Panc1 (cell line): ENCODE data around the gene SPATC1L. TPM values are rescaled to one million over a fixed set of nuclear protein-coding genes. Genes with fewer than 3 reads are reported as not detected.
A peak's percentile ranks its signal among the peaks of the same experiment; 100 is the strongest.
"Not testable (repeated sequence)": the region's sequence is repeated elsewhere in the genome, so short reads cannot be mapped to it uniquely, and the experiment has no call there.

Source experiments
- ATAC-seq: fragments of 200-7000 bp; cut with Tn5 transposase; 2 replicates; pipeline ENCODE4 v1.9.1; 2020; ENCODE audit warnings: mild to moderate bottlenecking, moderate library complexity
- BruUV-seq: library from RNA; stranded (reverse); fragments of 400-500 nt; replicated peaks from 2 replicates; lab custom pipeline; 2021; lab: Mats Ljungman, UMichigan
- CTCF ChIA-PET: fragments of 300-600 bp; sonication (Branson Sonifier 250); formaldehyde crosslinking; loops from one replicate; lab custom pipeline; 2022; ENCODE audit warnings: antibody characterized with exemption; lab: Charles Lee
- POLR2A ChIA-PET: fragments of 300-600 bp; sonication (Branson Sonifier 250); formaldehyde crosslinking; loops from one replicate; lab custom pipeline; 2022; ENCODE audit warnings: antibody characterized with exemption; lab: Charles Lee
- DNase-seq: peaks from one replicate; pipeline ENCODE4 v3.0.0-alpha.2; 2010; ENCODE audit warnings: low read depth, low spot score
- H3K27ac ChIP-seq: 2 replicates; pipeline ENCODE4 v1.5.1; 2011; ENCODE audit warnings: mild to moderate bottlenecking, low read length, inconsistent platforms
- H3K27me3 ChIP-seq: fragments of 200-500 bp; sonication (Bioruptor generic); 2 replicates; pipeline ENCODE4 v1.6.0; 2014; ENCODE audit warnings: low read length, inconsistent platforms; ENCODE audit not compliant: control insufficient read depth, insufficient read depth
- H3K36me3 ChIP-seq: fragments of 200-500 bp; sonication (Bioruptor generic); 2 replicates; pipeline ENCODE4 v1.5.1; 2014; ENCODE audit warnings: inconsistent platforms, mild to moderate bottlenecking, low read length, moderate library complexity; ENCODE audit not compliant: control insufficient read depth, insufficient read depth
- H3K4me1 ChIP-seq: 2 replicates; pipeline ENCODE4 v1.5.1; 2011; ENCODE audit warnings: inconsistent platforms, mild to moderate bottlenecking, low read length, moderate library complexity; ENCODE audit not compliant: control insufficient read depth, insufficient read depth
- H3K4me3 ChIP-seq, 2 experiments: 2 replicates each; pipeline ENCODE4 v1.5.1; 2011 to 2012; ENCODE audit warnings: low read depth in 2 of 2, low read length in 2 of 2, mild to moderate bottlenecking in 2 of 2, inconsistent platforms in 1 of 2, moderate library complexity in 1 of 2
- H3K9me3 ChIP-seq: fragments of 200-500 bp; sonication (Bioruptor generic); 2 replicates; pipeline ENCODE4 v1.5.1; 2014; ENCODE audit warnings: low read depth, mild to moderate bottlenecking, inconsistent platforms, low read length, moderate library complexity; ENCODE audit not compliant: control insufficient read depth, insufficient read depth
- POLR2AphosphoS5 ChIP-seq: IDR thresholded peaks from 2 replicates; pipeline ENCODE4 v1.6.1; 2012; ENCODE audit warnings: mild to moderate bottlenecking, low read depth, low read length, moderate library complexity
- SIN3A ChIP-seq: IDR thresholded peaks from 2 replicates; pipeline ENCODE4 v1.6.1; 2012; ENCODE audit warnings: low read depth, mild to moderate bottlenecking, low read length, moderate library complexity, borderline replicate concordance; ENCODE audit not compliant: insufficient read depth
- TCF7L2 ChIP-seq: IDR thresholded peaks from 2 replicates; pipeline ENCODE4 v1.6.1; 2011; ENCODE audit warnings: mild to moderate bottlenecking, low read depth, low read length, inconsistent platforms
- in situ Hi-C: cut with HindIII; loops from 2 replicates; pipeline ENCODE4 v1.10.0; 2016; ENCODE audit warnings: low sequenced_read_pairs, low pct_unique_long_range_greater_than_20kb
- intact Hi-C: fragments of 100-400 bp; cut with micrococcal nuclease; formaldehyde crosslinking; loops from one replicate; pipeline ENCODE4 v1.10.0; 2022; ENCODE audit not compliant: unreplicated experiment
- total RNA-seq: library from RNA; stranded (reverse); gene quantifications from one replicate; pipeline ENCODE4 v1.2.1, GENCODE V29; 2021; ENCODE audit not compliant: unreplicated experiment
- TF ChIP-seq, protein P1 (sequence below), 2 experiments: IDR thresholded peaks; 2 replicates each; pipeline ENCODE4 v1.6.1; 2011 to 2012; ENCODE audit warnings: low read depth in 2 of 2, control low read depth in 1 of 2, low read length in 1 of 2, mild to moderate bottlenecking in 1 of 2, moderate library complexity in 1 of 2; ENCODE audit not compliant: insufficient read depth in 1 of 2
- TF ChIP-seq, protein P2 (sequence below): fragments of 450-650 bp; IDR thresholded peaks from 2 replicates; pipeline ENCODE4 v1.5.1; 2017; ENCODE audit warnings: mild to moderate bottlenecking

SPATC1L gene
- total RNA-seq, 1 experiment from 2014 or later = 0.26 TPM

DNA sequence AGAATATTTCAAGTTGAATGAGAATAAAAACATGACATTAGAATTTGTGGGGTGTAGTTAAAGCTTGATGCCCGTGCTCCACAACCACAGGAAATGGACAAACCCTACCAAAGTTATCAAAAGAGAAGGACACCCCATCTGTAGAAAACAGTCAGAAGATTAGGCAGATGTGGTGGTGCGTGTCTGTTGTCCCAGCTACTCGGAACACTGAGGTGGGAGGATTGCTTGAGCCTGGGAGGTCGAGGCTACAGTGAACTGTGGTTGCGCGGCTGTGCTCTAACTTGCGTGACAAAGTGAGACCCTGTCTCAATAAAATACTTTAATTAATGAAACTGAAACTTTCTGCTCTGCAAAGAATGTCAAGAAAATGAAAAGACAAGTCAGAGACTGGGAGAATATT is 1.5 kb upstream of the SPATC1L start:
- ChIA-PET POLR2A (no interaction called here), CTCF (no interaction called here)
- TF ChIP-seq, protein P1, sequence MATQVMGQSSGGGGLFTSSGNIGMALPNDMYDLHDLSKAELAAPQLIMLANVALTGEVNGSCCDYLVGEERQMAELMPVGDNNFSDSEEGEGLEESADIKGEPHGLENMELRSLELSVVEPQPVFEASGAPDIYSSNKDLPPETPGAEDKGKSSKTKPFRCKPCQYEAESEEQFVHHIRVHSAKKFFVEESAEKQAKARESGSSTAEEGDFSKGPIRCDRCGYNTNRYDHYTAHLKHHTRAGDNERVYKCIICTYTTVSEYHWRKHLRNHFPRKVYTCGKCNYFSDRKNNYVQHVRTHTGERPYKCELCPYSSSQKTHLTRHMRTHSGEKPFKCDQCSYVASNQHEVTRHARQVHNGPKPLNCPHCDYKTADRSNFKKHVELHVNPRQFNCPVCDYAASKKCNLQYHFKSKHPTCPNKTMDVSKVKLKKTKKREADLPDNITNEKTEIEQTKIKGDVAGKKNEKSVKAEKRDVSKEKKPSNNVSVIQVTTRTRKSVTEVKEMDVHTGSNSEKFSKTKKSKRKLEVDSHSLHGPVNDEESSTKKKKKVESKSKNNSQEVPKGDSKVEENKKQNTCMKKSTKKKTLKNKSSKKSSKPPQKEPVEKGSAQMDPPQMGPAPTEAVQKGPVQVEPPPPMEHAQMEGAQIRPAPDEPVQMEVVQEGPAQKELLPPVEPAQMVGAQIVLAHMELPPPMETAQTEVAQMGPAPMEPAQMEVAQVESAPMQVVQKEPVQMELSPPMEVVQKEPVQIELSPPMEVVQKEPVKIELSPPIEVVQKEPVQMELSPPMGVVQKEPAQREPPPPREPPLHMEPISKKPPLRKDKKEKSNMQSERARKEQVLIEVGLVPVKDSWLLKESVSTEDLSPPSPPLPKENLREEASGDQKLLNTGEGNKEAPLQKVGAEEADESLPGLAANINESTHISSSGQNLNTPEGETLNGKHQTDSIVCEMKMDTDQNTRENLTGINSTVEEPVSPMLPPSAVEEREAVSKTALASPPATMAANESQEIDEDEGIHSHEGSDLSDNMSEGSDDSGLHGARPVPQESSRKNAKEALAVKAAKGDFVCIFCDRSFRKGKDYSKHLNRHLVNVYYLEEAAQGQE (IDR thresholded peaks at IDR 0.05; ENCODE audit: insufficient read depth in 1 of 2, low read depth in 2 of 2, low read length in 1 of 2) = no peak
- TF ChIP-seq, protein P2, sequence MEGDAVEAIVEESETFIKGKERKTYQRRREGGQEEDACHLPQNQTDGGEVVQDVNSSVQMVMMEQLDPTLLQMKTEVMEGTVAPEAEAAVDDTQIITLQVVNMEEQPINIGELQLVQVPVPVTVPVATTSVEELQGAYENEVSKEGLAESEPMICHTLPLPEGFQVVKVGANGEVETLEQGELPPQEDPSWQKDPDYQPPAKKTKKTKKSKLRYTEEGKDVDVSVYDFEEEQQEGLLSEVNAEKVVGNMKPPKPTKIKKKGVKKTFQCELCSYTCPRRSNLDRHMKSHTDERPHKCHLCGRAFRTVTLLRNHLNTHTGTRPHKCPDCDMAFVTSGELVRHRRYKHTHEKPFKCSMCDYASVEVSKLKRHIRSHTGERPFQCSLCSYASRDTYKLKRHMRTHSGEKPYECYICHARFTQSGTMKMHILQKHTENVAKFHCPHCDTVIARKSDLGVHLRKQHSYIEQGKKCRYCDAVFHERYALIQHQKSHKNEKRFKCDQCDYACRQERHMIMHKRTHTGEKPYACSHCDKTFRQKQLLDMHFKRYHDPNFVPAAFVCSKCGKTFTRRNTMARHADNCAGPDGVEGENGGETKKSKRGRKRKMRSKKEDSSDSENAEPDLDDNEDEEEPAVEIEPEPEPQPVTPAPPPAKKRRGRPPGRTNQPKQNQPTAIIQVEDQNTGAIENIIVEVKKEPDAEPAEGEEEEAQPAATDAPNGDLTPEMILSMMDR = no peak
- TF ChIP-seq TCF7L2 (no peak), SIN3A (no peak), POLR2AphosphoS5 (no peak)
- intact Hi-C loops (no loop called here), in situ Hi-C loops (no loop called here)
- no peaks in the 10 kb centered on the region for H3K36me3 ChIP-seq
- no peak overlapping the region for H3K4me3 ChIP-seq
- no TSS peak for BruUV-seq
- peaks cover 5% of the 10 kb centered on the region; the same call in 1 of the 2 replicates for H3K4me1 ChIP-seq
- no peak for ATAC-seq
- no peak for DNase-seq
- no peak overlapping the region for H3K27ac ChIP-seq
- no peaks in the 10 kb centered on the region for H3K9me3 ChIP-seq
- no peaks in the 10 kb centered on the region for H3K27me3 ChIP-seq

DNA sequence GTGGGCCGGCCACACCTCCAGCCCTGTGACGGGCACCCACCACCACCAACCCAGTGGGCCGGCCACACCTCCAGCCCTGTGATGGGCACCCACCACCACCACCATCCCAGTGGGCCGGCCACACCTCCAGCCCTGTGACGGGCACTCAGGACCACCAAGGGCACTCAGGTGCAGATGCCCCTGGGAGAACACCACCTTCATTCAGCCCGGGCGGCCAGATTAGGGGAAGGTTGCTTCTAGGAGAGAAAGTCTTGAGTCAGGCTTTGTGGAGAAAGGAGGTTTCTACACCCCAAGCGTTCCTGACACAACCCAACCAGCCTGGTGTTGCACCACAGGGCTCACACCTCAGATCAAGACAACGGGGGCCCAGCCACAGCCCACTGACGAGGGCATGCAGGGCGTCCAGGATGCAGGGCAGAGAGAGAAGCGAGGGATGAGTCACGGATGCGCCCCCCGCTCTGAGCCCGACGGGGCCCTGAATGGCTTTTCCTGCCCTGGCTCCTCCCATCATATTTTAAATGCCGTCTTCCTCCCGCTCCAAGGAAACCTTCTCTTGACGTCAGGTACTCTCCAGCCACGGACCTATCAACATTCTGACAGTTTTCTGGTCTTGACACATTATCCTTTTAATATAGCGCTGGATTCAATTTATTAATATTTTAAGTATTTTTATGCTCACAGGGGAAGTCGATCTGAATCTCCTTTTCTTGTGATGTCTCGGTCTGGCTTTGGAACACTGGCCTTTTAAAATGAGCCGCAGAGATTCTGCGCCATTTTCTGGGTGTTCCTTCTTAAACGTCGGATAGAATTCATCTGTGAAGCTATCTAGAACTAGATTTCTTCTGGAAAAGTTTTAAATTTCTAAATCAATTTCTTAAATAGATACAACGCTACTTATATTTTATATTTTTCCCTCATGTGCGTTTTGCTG is 631 bp upstream of the SPATC1L start:
- Histone ChIP-seq H3K9me3 (no peaks in the 10 kb centered on the region), H3K27ac (no peak overlapping the region), H3K4me1 (peaks cover 5% of the 10 kb centered on the region; the same call in 1 of the 2 replicates), H3K36me3 (no peaks in the 10 kb centered on the region), H3K27me3 (no peaks in the 10 kb centered on the region), H3K4me3 (peak overlapping the region in 1 of 2 experiments; percentile 18; a peak in 1 of 4 replicates)
- DNase-seq (no peak), ATAC-seq (no peak)
- TF ChIP-seq POLR2AphosphoS5 = no peak
- no peak for TF ChIP-seq TCF7L2
- TF ChIP-seq, protein P1 (IDR thresholded peaks at IDR 0.05; ENCODE audit: insufficient read depth in 1 of 2, low read depth in 2 of 2, low read length in 1 of 2) = no peak
- TF ChIP-seq, protein P2 = no peak
- TF ChIP-seq SIN3A = no peak
- no TSS peak for BruUV-seq
- intact Hi-C loops = no loop called here
- ChIA-PET POLR2A (no interaction called here), CTCF (no interaction called here)
- in situ Hi-C loops = no loop called here

DNA sequence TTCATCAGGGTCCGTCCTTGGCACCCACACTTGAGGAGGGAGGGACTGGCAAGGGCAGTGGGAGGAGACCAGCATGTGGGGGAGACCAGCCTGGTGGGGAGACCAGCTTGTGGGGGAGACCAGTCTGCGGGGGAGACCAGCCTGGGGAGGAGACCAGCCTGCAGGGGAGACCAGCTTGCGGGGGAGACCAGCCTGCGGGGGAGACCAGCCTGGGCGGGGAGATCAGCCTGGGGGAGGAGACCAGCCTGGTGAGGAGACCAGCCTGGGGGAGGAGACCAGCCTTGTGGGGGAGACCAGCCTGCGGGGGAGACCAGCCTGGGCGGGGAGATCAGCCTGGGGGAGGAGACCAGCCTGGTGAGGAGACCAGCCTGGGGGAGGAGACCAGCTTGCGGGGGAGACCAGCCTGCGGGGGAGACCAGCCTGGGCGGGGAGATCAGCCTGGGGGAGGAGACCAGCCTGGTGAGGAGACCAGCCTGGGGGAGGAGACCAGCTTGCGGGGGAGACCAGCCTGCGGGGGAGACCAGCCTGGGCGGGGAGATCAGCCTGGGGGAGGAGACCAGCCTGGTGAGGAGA is 836 bp downstream of the SPATC1L start:
- H3K4me3 ChIP-seq, H3K27me3 ChIP-seq, DNase-seq, BruUV-seq, intact Hi-C loops, H3K36me3 ChIP-seq, H3K27ac ChIP-seq, H3K4me1 ChIP-seq, POLR2A ChIA-PET, in situ Hi-C loops, H3K9me3 ChIP-seq, ATAC-seq: not testable (repeated sequence)
- CTCF ChIA-PET = interaction anchor here (0.6 kb wide), 1 partner anchor 160 kb away, joined by 3 read pairs; no protein-coding TSS in a partner anchor
